HepG2 (cell line): ENCODE results near the gene KDM2B. TPM values are rescaled to one million over a fixed set of nuclear protein-coding genes. Genes with fewer than 3 reads are reported as not detected.

Experiments
- ATF4 ChIP-seq, 2 experiments: fragments of 450-650 bp in 1 of 2; sonication (generic) in 1 of 2; formaldehyde crosslinking; IDR thresholded peaks; 2 replicates each; pipeline versions ENCODE4 v1.5.0 to v1.8.0; 2020 to 2022; ENCODE audit warnings: mild to moderate bottlenecking in 1 of 2, missing genetic modification reagents in 1 of 2
- CEBPZ ChIP-seq: IDR thresholded peaks from 2 replicates; pipeline ENCODE4 v1.6.1; 2012; ENCODE audit warnings: low read length, improper control_type of control experiment
- CENPT ChIP-seq: sonication (generic); formaldehyde crosslinking; IDR thresholded peaks from 2 replicates; pipeline ENCODE4 v1.8.0; 2022; ENCODE audit warnings: low read depth, mild to moderate bottlenecking, moderate library complexity, missing genetic modification reagents
- HMGXB3 ChIP-seq: sonication (generic); formaldehyde crosslinking; IDR thresholded peaks from 2 replicates; pipeline ENCODE4 v1.4.0; 2020; ENCODE audit warnings: missing genetic modification reagents, borderline replicate concordance
- IRF2 ChIP-seq: IDR thresholded peaks from 2 replicates; pipeline ENCODE4 v1.6.1; 2018; ENCODE audit warnings: missing genetic modification reagents, missing compliant biosample characterization
- NCOR1 ChIP-seq: fragments of 200-600 bp; sonication (generic); IDR thresholded peaks from 2 replicates; pipeline ENCODE4 v1.7.0; 2017; ENCODE audit warnings: antibody characterized with exemption, low read length, borderline replicate concordance
- RNF2 ChIP-seq: fragments of 450-650 bp; conservative IDR thresholded peaks from 2 replicates; pipeline ENCODE4 v1.6.1; 2016; ENCODE audit warnings: low read depth
- SP2 ChIP-seq: sonication (generic); formaldehyde crosslinking; IDR thresholded peaks from 2 replicates; pipeline ENCODE4 v1.5.1; 2020; ENCODE audit warnings: mild to moderate bottlenecking, missing genetic modification reagents
- SP4 ChIP-seq: sonication (generic); formaldehyde crosslinking; IDR thresholded peaks from 2 replicates; pipeline ENCODE4 v1.8.1; 2023; ENCODE audit warnings: mild to moderate bottlenecking, missing genetic modification reagents
- ZBTB14 ChIP-seq: sonication (generic); formaldehyde crosslinking; IDR thresholded peaks from 2 replicates; pipeline ENCODE4 v1.4.0; 2020; ENCODE audit warnings: missing genetic modification reagents
- ZBTB8A ChIP-seq: sonication (generic); formaldehyde crosslinking; IDR thresholded peaks from 2 replicates; pipeline ENCODE4 v1.4.0; 2020; ENCODE audit warnings: mild to moderate bottlenecking, low read depth, missing genetic modification reagents, borderline replicate concordance
- ZNF850 ChIP-seq: sonication (generic); formaldehyde crosslinking; conservative IDR thresholded peaks from 2 replicates; pipeline ENCODE4 v1.9.0; 2021; ENCODE audit warnings: mild to moderate bottlenecking, missing genetic modification reagents
- polyA plus RNA-seq, 8 experiments: library from polyadenylated mRNA; depleted of rRNA in 3 of 8; stranded (reverse) in 7 of 8; unstranded in 1 of 8; fragments of >200 nt; fragmentation: Illumina TruSeq in 4 of 8; extraction: Trizol in 4 of 8; gene quantifications; 2 replicates each; pipeline versions ENCODE4 v1.2.1 to v1.2.3, GENCODE V29; 2011 to 2016; ENCODE audit warnings: low read depth in 4 of 8, missing spikeins in 1 of 8, mixed read lengths in 1 of 8; ENCODE audit not compliant: insufficient read depth in 1 of 8
- total RNA-seq, 5 experiments: library from RNA; depleted of rRNA; stranded (reverse); fragments of >200 nt; fragmentation: Illumina TruSeq; extraction: Trizol; gene quantifications; 2 replicates each; pipeline ENCODE4 v1.2.3, GENCODE V29; 2016; ENCODE audit warnings: low read depth in 1 of 5
- TF ChIP-seq, protein P1 (sequence below): IDR thresholded peaks from 2 replicates; pipeline ENCODE4 v1.6.1; 2018; ENCODE audit warnings: missing genetic modification reagents
- TF ChIP-seq, protein P2 (sequence below): sonication (generic); IDR thresholded peaks from 2 replicates; pipeline ENCODE4 v1.6.1; 2016; ENCODE audit warnings: low read depth, borderline replicate concordance

The KDM2B gene
- total and polyA plus RNA-seq, 2 of the 13 experiments (the other 11 are each of a cell fraction or from before 2014, with no cell fraction given) = 17.5 to 26.1 TPM

- TF ChIP-seq HMGXB3 (CRISPR knock-in tag) (no peak), ZNF850 (CRISPR knock-in tag) (no peak), IRF2 (CRISPR knock-in tag) (no peak), ATF4 (CRISPR knock-in tag; IDR thresholded peaks at IDR 0.05) (no peak), SP4 (no peak), ZBTB14 (CRISPR knock-in tag) (no peak), CENPT (CRISPR knock-in tag) (no peak), CEBPZ (no peak), SP2 (CRISPR knock-in tag) (peak; percentile 3), NCOR1 (no peak), RNF2 (no peak), ZBTB8A (no peak)
- TF ChIP-seq, protein P1, sequence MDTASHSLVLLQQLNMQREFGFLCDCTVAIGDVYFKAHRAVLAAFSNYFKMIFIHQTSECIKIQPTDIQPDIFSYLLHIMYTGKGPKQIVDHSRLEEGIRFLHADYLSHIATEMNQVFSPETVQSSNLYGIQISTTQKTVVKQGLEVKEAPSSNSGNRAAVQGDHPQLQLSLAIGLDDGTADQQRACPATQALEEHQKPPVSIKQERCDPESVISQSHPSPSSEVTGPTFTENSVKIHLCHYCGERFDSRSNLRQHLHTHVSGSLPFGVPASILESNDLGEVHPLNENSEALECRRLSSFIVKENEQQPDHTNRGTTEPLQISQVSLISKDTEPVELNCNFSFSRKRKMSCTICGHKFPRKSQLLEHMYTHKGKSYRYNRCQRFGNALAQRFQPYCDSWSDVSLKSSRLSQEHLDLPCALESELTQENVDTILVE (CRISPR knock-in tag) = no peak
- TF ChIP-seq, protein P2, sequence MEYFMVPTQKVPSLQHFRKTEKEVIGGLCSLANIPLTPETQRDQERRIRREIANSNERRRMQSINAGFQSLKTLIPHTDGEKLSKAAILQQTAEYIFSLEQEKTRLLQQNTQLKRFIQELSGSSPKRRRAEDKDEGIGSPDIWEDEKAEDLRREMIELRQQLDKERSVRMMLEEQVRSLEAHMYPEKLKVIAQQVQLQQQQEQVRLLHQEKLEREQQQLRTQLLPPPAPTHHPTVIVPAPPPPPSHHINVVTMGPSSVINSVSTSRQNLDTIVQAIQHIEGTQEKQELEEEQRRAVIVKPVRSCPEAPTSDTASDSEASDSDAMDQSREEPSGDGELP = peak; percentile 80; the same call in 1 of the 2 replicates
These were observed 9.8 kb upstream of the KDM2B start (continued) for GRCh38 chr12:121590476-121591143.
